Kidney (tissue), 14 donors: ENCODE data around the gene CORO2B. TPM values are rescaled to one million over a fixed set of nuclear protein-coding genes. Genes with fewer than 3 reads are reported as not detected.

Source experiments
- DNase-seq, 5 donors: peaks; one replicate each; pipeline ENCODE4 v3.0.0-alpha.2; 2013 to 2020
- FAIRE-seq: peaks from 2 replicates; lab custom pipeline; 2012; peaks lifted over from hg19 to GRCh38; lab: Jason Lieb, UNC
- H3K27ac ChIP-seq, 2 donors: one replicate each; pipeline ENCODE4 v1.7.0; 2013; ENCODE audit warnings: low read depth in 2 of 2, low read length in 2 of 2, inconsistent platforms in 1 of 2
- H3K27me3 ChIP-seq: one replicate; pipeline ENCODE4 v1.7.1; 2013; ENCODE audit warnings: low read length, inconsistent platforms; ENCODE audit not compliant: control insufficient read depth, insufficient read depth
- H3K36me3 ChIP-seq, 3 donors: one replicate each; pipeline versions ENCODE4 v1.7.0 to v1.7.1; 2013; ENCODE audit warnings: low read length in 3 of 3, control low read depth in 1 of 3, inconsistent platforms in 1 of 3; ENCODE audit not compliant: insufficient read depth in 3 of 3, control insufficient read depth in 2 of 3
- H3K4me1 ChIP-seq, 3 donors: one replicate each; pipeline versions ENCODE4 v1.7.0 to v1.7.1; 2013; ENCODE audit warnings: low read length in 3 of 3, inconsistent platforms in 1 of 3, low read depth in 1 of 3; ENCODE audit not compliant: control insufficient read depth in 2 of 3, insufficient read depth in 2 of 3
- H3K4me3 ChIP-seq, 3 donors: one replicate each; pipeline versions ENCODE4 v1.7.0 to v1.8.1; 2013; ENCODE audit warnings: low read length in 3 of 3, control low read depth in 1 of 3, inconsistent platforms in 1 of 3
- H3K9ac ChIP-seq, 3 donors: one replicate each; pipeline versions ENCODE4 v1.7.0 to v1.7.1; 2013; ENCODE audit warnings: low read length in 3 of 3, control low read depth in 1 of 3, inconsistent platforms in 1 of 3
- H3K9me3 ChIP-seq, 3 donors: one replicate each; pipeline versions ENCODE4 v1.7.0 to v1.7.1; 2013; ENCODE audit warnings: low read length in 3 of 3, control low read depth in 1 of 3, inconsistent platforms in 1 of 3; ENCODE audit not compliant: control insufficient read depth in 2 of 3, insufficient read depth in 1 of 3
- intact Hi-C: fragments of 100-400 bp; cut with DNase I; formaldehyde crosslinking; loops from one replicate; pipeline ENCODE4 v1.11.1; 2022
- polyA plus RNA-seq: library from polyadenylated mRNA; stranded (reverse); fragments of 350-450 nt; fragmentation: Illumina TruSeq; extraction: RNeasy Lipid Tissue Mini Kit (QIAGEN cat#74804); gene quantifications from one replicate; pipeline ENCODE4 v1.2.3, GENCODE V29; 2014; ENCODE audit warnings: low read depth, low replicate concordance; ENCODE audit not compliant: insufficient read depth
- total RNA-seq: library from RNA; stranded (reverse); fragmentation: NEBNext Ultra II Directional; extraction: Animal tissue kit (Norgen Biotek cat#: 25700); gene quantifications from one replicate; pipeline ENCODE4 v1.2.1, GENCODE V29; 2021
- TF ChIP-seq, protein P1 (sequence below): IDR thresholded peaks from 3 replicates; pipeline ENCODE4 v1.5.1; 2012; ENCODE audit warnings: mild to moderate bottlenecking, moderate library complexity, borderline replicate concordance; ENCODE audit not compliant: insufficient read depth; ENCODE audit errors: extremely low read depth
- donor health status: control.
- donor health status: control.
- donor health status: control.
- donor health status: control.
- donor health status: control.
- donor health status: DM: yes; HTN: yes; CAD: no.
- donor health status: Normal renal cell carcinoma (clear cell type).

The CORO2B gene
- total and polyA plus RNA-seq, 2 donors from 2014 or later = 7.9 to 9.0 TPM

DNA sequence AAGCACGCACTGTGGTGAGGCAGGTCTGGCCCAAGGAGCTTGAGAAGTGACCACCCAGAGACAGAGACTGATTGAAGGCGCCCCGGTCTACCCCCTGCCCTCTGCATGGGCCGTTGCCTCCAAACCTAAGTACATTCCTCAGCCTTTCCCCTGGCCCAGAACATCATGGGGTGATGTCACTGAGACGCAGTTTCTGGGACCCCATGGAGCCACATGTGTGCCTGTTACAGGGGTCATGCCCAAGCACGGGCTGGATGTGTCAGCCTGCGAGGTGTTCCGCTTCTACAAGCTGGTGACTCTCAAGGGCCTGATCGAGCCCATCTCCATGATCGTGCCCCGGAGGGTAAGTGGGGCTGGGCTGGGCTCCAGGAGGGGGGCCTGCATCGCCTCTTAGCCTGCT lies 139.7 kb downstream of the CORO2B start:
- no peaks in the 10 kb centered on the region for H3K9me3 ChIP-seq
- DNase-seq = no peak

DNA sequence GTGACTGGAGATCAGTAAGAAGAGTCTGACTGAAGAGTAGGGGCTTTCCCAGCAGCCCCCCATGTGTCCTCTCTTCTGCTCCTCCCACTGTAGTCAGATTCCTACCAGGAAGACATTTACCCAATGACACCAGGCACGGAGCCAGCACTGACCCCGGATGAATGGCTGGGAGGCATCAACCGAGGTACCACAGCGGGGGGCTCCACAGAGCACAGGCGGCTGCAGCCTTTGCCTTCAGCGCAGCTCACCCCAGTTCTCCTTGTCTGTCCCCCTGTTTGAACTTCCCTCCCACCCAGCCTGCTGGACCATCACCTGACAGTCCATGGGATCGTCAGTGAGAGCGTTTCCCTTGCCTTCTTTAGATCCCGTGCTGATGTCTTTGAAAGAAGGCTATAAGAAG lies 140.3 kb downstream of the CORO2B start:
- DNase-seq (no peak), FAIRE-seq (no peak)
- no peak overlapping the region for H3K27ac ChIP-seq
- H3K4me3 ChIP-seq = no peak overlapping the region
- intact Hi-C loops = no loop called here
- H3K9me3 ChIP-seq = no peaks in the 10 kb centered on the region
- H3K4me1 ChIP-seq = no peaks in the 10 kb centered on the region
- H3K9ac ChIP-seq = no peak overlapping the region
- TF ChIP-seq, protein P1, sequence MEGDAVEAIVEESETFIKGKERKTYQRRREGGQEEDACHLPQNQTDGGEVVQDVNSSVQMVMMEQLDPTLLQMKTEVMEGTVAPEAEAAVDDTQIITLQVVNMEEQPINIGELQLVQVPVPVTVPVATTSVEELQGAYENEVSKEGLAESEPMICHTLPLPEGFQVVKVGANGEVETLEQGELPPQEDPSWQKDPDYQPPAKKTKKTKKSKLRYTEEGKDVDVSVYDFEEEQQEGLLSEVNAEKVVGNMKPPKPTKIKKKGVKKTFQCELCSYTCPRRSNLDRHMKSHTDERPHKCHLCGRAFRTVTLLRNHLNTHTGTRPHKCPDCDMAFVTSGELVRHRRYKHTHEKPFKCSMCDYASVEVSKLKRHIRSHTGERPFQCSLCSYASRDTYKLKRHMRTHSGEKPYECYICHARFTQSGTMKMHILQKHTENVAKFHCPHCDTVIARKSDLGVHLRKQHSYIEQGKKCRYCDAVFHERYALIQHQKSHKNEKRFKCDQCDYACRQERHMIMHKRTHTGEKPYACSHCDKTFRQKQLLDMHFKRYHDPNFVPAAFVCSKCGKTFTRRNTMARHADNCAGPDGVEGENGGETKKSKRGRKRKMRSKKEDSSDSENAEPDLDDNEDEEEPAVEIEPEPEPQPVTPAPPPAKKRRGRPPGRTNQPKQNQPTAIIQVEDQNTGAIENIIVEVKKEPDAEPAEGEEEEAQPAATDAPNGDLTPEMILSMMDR = no peak
- H3K36me3 ChIP-seq = no peaks in the 10 kb centered on the region
- no peaks in the 10 kb centered on the region for H3K27me3 ChIP-seq

More for the DNA sequence above, 139.7 kb downstream of the CORO2B start:
- intact Hi-C loops = no loop called here
- H3K9ac ChIP-seq = no peak overlapping the region
- H3K27me3 ChIP-seq = no peaks in the 10 kb centered on the region
- no peak overlapping the region for H3K4me3 ChIP-seq
- TF ChIP-seq, protein P1 = no peak
- no peak for FAIRE-seq
- no peaks in the 10 kb centered on the region for H3K36me3 ChIP-seq
- no peaks in the 10 kb centered on the region for H3K4me1 ChIP-seq
- H3K27ac ChIP-seq = no peak overlapping the region

DNA sequence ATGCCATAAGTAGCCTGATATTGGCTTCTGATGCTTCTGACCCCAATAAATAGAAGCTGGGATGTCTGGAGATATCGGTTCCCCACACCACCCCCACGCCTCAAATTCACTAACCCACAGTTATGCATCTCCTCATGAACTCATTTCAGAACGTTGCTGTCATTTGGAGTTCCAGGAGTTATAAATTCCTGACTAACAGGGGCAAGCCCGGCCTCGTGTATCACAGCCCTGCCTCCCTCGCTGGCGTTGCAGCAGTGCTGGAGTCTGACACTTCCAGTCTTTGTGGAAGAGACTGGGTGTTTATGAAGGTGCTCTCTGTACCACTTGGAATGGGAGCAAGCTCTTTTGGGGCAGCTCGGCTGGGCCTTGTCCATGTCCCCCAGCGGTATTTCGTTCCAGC lies 140.9 kb downstream of the CORO2B start:
- Histone ChIP-seq H3K4me1 (no peaks in the 10 kb centered on the region), H3K36me3 (no peaks in the 10 kb centered on the region), H3K27ac (no peak overlapping the region), H3K9me3 (no peaks in the 10 kb centered on the region), H3K4me3 (no peak overlapping the region), H3K9ac (no peak overlapping the region), H3K27me3 (no peaks in the 10 kb centered on the region)
- no peak for FAIRE-seq
- intact Hi-C loops = no loop called here
- TF ChIP-seq, protein P1 = no peak
- no peak for DNase-seq

DNA sequence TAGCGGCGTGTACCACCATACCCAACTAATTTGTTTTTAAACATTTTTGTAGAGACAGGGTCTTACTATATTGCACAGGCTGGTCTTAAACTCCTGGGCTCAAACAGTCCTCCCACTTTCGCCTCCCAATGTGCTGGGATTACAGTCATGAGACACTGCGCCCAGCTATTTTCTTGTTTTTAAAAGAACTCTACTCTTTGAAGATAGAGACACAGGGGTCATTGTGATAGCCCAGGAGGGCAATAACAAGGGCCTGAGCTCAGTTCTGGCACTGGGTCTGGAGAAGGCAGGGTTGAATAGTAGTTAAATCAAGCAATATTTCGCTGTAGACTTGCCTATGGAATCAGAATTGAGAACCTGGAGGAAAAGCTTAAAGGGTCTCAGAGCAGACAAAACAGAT lies 143.1 kb downstream of the CORO2B start:
- TF ChIP-seq, protein P1 = no peak

More for the DNA sequence above, 143.1 kb downstream of the CORO2B start:
- no peaks in the 10 kb centered on the region for H3K4me1 ChIP-seq
- H3K9ac ChIP-seq = no peak overlapping the region
- H3K36me3 ChIP-seq = no peaks in the 10 kb centered on the region
- H3K27ac ChIP-seq = no peak overlapping the region
- no peaks in the 10 kb centered on the region for H3K9me3 ChIP-seq
- intact Hi-C loops = no loop called here
- DNase-seq = no peak
- H3K27me3 ChIP-seq = no peaks in the 10 kb centered on the region
- FAIRE-seq = no peak
- no peak overlapping the region for H3K4me3 ChIP-seq
